DND-41 (cell line): ENCODE data around the gene DDX39A.
A peak's percentile ranks its signal among the peaks of the same experiment; 100 is the strongest.
"Not testable (repeated sequence)": the region's sequence is repeated elsewhere in the genome, so short reads cannot be mapped to it uniquely, and the experiment has no call there.

Experiments used
- ATAC-seq: fragments of 200-7000 bp; cut with Tn5 transposase; 3 replicates; pipeline ENCODE4 v1.9.1; 2021; ENCODE audit warnings: low read depth; ENCODE audit not compliant: insufficient read depth
- DNase-seq: peaks from one replicate; pipeline ENCODE4 v3.0.0-alpha.2; 2020
- H2AFZ ChIP-seq: 2 replicates; pipeline ENCODE4 v1.6.0; 2012; ENCODE audit warnings: low read depth, low read length
- H3K27ac ChIP-seq: 2 replicates; pipeline ENCODE4 v1.5.1; 2012; ENCODE audit warnings: low read length, inconsistent platforms
- H3K27me3 ChIP-seq: fragments of 200-600 bp; sonication (generic); 2 replicates; pipeline ENCODE4 v1.6.0; 2012; ENCODE audit warnings: low read length, mild to moderate bottlenecking, inconsistent platforms; ENCODE audit not compliant: insufficient read depth, poor library complexity
- H3K36me3 ChIP-seq: 2 replicates; pipeline ENCODE4 v1.5.1; 2012; ENCODE audit warnings: low read length, inconsistent platforms; ENCODE audit not compliant: insufficient read depth
- H3K4me1 ChIP-seq: 2 replicates; pipeline ENCODE4 v1.5.1; 2012; ENCODE audit warnings: mild to moderate bottlenecking, low read length; ENCODE audit not compliant: insufficient read depth
- H3K4me2 ChIP-seq: 2 replicates; pipeline ENCODE4 v1.6.0; 2012; ENCODE audit warnings: mild to moderate bottlenecking, moderate library complexity, low read length, inconsistent platforms; ENCODE audit not compliant: insufficient read depth
- H3K4me3 ChIP-seq, 2 experiments: fragments of 200-600 bp in 1 of 2; shearing (Covaris generic) in 1 of 2; 2 replicates each; pipeline ENCODE4 v1.5.1; 2012 to 2016; ENCODE audit warnings: inconsistent platforms in 2 of 2, low read length in 2 of 2, mild to moderate bottlenecking in 2 of 2, low read depth in 1 of 2, moderate library complexity in 1 of 2
- H3K79me2 ChIP-seq: 2 replicates; pipeline ENCODE4 v1.6.0; 2012; ENCODE audit warnings: low read length, inconsistent platforms; ENCODE audit not compliant: insufficient read depth
- H3K9ac ChIP-seq: 2 replicates; pipeline ENCODE4 v1.6.0; 2012; ENCODE audit warnings: low read depth, mild to moderate bottlenecking, inconsistent platforms, low read length, moderate library complexity
- H3K9me3 ChIP-seq: 2 replicates; pipeline ENCODE4 v1.5.1; 2012; ENCODE audit warnings: low read length, moderate library complexity, mild to moderate bottlenecking, inconsistent platforms; ENCODE audit not compliant: insufficient read depth, severe bottlenecking
- H4K20me1 ChIP-seq: 2 replicates; pipeline ENCODE4 v1.6.0; 2012; ENCODE audit warnings: low read length; ENCODE audit not compliant: insufficient read depth
- EZH2 ChIP-seq: IDR thresholded peaks from 3 replicates; pipeline ENCODE4 v1.6.1; 2012; ENCODE audit warnings: borderline replicate concordance, low read depth, mild to moderate bottlenecking, moderate library complexity, low read length, inconsistent platforms; ENCODE audit not compliant: severe bottlenecking
- TF ChIP-seq, protein P1 (sequence below): IDR thresholded peaks from 2 replicates; pipeline ENCODE4 v1.5.1; 2012; ENCODE audit warnings: borderline replicate concordance, low read length, moderate library complexity, mild to moderate bottlenecking; ENCODE audit not compliant: poor library complexity, severe bottlenecking; ENCODE audit errors: extremely low read depth

DDX39A gene

GRCh38 chr19:14366529-14366928 is 52.6 kb downstream of the DDX39A start:
- ATAC-seq (peak; percentile 77), DNase-seq (peak; percentile 82)
- H3K4me1 ChIP-seq: peaks cover 32% of the 10 kb centered on the region
- H3K4me2 ChIP-seq: no peak overlapping the region
- no peaks in the 10 kb centered on the region for H4K20me1 ChIP-seq
- H3K79me2 ChIP-seq: no peaks in the 10 kb centered on the region
- H3K27ac ChIP-seq: no peak overlapping the region
- no peaks in the 10 kb centered on the region for H3K9me3 ChIP-seq
- no peaks in the 10 kb centered on the region for H3K36me3 ChIP-seq
- no peak overlapping the region for H2AFZ ChIP-seq
- no peak overlapping the region for H3K4me3 ChIP-seq
- TF ChIP-seq EZH2: no peak
- TF ChIP-seq, protein P1, sequence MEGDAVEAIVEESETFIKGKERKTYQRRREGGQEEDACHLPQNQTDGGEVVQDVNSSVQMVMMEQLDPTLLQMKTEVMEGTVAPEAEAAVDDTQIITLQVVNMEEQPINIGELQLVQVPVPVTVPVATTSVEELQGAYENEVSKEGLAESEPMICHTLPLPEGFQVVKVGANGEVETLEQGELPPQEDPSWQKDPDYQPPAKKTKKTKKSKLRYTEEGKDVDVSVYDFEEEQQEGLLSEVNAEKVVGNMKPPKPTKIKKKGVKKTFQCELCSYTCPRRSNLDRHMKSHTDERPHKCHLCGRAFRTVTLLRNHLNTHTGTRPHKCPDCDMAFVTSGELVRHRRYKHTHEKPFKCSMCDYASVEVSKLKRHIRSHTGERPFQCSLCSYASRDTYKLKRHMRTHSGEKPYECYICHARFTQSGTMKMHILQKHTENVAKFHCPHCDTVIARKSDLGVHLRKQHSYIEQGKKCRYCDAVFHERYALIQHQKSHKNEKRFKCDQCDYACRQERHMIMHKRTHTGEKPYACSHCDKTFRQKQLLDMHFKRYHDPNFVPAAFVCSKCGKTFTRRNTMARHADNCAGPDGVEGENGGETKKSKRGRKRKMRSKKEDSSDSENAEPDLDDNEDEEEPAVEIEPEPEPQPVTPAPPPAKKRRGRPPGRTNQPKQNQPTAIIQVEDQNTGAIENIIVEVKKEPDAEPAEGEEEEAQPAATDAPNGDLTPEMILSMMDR: no peak
- H3K9ac ChIP-seq: no peak overlapping the region
- H3K27me3 ChIP-seq: no peaks in the 10 kb centered on the region

DNA sequence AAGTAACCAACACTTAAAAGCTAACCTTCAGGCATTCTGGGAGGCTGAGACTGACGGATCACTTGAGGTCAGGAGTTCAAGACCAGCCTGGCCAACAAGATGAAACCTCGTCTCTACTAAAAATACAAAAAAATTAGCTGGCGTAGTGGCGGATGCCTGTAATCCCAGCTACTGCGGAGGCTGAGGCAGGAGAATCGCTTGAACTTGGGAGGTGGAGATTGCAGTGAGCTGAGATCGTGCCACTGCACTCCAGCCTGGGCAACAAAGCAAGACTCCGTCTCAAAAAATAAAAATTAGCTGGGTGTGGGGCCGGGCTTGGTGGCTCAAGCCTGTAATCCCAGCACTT is 55.1 kb downstream of the DDX39A start:
- H3K79me2 ChIP-seq, H3K4me3 ChIP-seq, H4K20me1 ChIP-seq, H3K4me2 ChIP-seq, ATAC-seq, H2AFZ ChIP-seq, H3K27me3 ChIP-seq, H3K9ac ChIP-seq, DNase-seq, H3K27ac ChIP-seq, H3K9me3 ChIP-seq, H3K36me3 ChIP-seq: not testable (repeated sequence)
- H3K4me1 ChIP-seq: peaks cover 29% of the 10 kb centered on the region

DNA sequence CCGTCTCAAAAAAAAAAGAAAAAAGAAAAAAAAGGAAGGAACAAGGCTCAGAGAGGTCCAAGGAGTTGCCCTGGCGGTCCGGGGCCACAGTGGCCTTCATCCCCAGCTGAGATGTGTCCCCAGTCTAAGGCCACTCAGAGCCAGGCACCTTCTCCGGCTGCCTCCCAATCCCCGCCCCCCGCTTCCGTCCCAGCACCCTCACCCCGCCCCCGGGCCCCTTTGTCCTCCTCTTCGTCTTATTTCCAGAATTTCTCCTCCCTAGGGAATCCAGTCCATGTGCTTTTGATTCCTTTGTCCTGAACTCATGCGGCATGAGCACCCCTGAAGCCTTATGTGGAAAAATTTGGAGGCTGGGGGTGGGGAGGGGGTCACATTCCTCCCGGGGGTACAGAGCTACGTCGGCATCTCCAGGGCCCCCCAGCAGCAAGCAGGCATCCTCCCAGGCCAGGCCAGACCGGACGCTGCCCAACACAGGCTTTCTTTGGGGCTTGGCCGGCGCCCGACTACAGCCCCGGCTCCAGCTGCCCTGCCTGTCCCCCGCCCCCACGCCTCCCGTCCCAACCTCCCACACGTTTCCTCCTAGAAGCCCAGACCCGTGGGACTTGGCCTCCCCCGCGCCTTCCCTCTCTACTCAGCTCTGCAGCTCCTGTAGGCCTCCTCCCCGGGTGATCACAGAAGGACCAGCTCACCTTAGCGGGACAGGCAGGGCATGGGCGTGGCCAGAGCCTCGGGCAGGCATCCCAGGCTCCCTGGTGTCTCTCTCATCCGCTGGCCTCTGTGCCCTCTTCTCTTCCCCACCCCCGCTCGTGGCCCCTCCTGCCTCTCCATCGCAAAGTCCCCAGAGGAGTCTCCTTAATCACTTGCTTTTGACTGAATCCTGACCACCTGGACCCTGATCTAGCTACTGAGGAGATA is 55.7 kb downstream of the DDX39A start:
- no peak for DNase-seq
- Histone ChIP-seq H3K4me3 (no peak overlapping the region), H3K27ac (no peak overlapping the region), H4K20me1 (no peaks in the 10 kb centered on the region), H3K4me2 (no peak overlapping the region), H3K27me3 (no peaks in the 10 kb centered on the region), H2AFZ (no peak overlapping the region), H3K36me3 (no peaks in the 10 kb centered on the region), H3K9ac (no peak overlapping the region), H3K9me3 (no peaks in the 10 kb centered on the region), H3K79me2 (no peaks in the 10 kb centered on the region), H3K4me1 (peaks cover 23% of the 10 kb centered on the region)
- TF ChIP-seq, protein P1: no peak
- no peak for TF ChIP-seq EZH2
- ATAC-seq: no peak

- no peaks in the 10 kb centered on the region for H3K27me3 ChIP-seq
- DNase-seq: no peak
- no peaks in the 10 kb centered on the region for H3K9me3 ChIP-seq
- H2AFZ ChIP-seq: no peak overlapping the region
- no peak overlapping the region for H3K27ac ChIP-seq
- H4K20me1 ChIP-seq: no peaks in the 10 kb centered on the region
- no peaks in the 10 kb centered on the region for H3K36me3 ChIP-seq
- H3K4me3 ChIP-seq: no peak overlapping the region
- peaks cover 9% of the 10 kb centered on the region for H3K4me1 ChIP-seq
- no peaks in the 10 kb centered on the region for H3K79me2 ChIP-seq
- no peak overlapping the region for H3K4me2 ChIP-seq
- peak; percentile 48; the same call in 1 of the 3 replicates for ATAC-seq
- no peak overlapping the region for H3K9ac ChIP-seq
- TF ChIP-seq, protein P1: peak; percentile 30
- no peak for TF ChIP-seq EZH2
Measured at GRCh38 chr19:14361824-14362223, 57.3 kb downstream of the DDX39A start.
